ENCODE measurements around the gene LRRC72.

The LRRC72 gene

DNA sequence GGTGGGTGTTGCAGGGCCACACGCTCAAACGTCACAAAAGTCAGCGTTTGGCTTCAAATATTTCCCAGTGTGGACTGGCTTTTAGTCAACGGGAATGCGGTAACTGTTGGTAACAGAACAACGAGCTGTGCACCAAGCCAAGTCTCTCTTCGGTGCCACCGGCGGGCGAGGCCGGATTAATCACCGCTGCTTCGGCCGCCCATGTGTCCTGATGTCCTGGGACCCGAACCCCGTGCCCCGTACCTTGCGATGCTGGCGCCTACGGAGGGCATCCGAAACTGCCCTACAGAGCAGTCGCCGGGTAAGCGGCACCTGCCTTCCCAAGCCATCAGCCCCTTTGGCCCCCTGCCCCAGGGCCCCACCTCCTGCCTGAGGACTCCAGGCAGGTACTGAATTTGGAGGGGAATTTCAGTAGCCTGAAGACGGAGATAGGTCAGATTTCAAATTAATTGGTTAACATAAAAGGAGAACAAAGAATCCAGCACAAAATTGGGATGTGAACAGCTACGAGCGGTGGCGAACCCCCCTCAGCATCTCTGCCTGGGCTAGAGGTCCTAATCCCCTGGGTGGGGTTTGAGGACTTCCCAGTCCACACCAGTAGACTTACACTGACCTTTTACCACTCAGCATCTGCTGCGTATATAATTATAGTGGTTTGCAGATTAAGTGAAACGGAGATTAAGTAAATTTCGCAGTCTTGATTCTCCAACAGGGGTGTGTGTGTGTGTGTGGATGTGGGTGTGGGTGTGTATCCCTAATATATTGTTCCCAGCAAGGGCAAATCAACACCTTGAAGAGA, at the start of gene LRRC72:
Gene LRRC72 (plus strand): TSS at position 84 of the 799 bp plus-strand sequence. CDS start 128 bp downstream, at position 212.
- ATAC-seq = no peak
- TF ChIP-seq, protein P1, sequence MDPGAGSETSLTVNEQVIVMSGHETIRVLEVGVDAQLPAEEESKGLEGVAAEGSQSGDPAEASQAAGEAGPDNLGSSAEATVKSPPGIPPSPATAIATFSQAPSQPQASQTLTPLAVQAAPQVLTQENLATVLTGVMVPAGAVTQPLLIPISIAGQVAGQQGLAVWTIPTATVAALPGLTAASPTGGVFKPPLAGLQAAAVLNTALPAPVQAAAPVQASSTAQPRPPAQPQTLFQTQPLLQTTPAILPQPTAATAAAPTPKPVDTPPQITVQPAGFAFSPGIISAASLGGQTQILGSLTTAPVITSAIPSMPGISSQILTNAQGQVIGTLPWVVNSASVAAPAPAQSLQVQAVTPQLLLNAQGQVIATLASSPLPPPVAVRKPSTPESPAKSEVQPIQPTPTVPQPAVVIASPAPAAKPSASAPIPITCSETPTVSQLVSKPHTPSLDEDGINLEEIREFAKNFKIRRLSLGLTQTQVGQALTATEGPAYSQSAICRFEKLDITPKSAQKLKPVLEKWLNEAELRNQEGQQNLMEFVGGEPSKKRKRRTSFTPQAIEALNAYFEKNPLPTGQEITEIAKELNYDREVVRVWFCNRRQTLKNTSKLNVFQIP (CRISPR knock-in tag; IDR thresholded peaks at IDR 0.05; ENCODE audit: borderline replicate concordance, low read depth) = no peak
- TF ChIP-seq ESRRG (CRISPR knock-in tag; IDR thresholded peaks at IDR 0.05) (no peak), RARB (CRISPR knock-in tag; IDR thresholded peaks at IDR 0.05) (no peak), ISL1 (CRISPR knock-in tag; IDR thresholded peaks at IDR 0.05) (no peak), GLIS3 (CRISPR knock-in tag; IDR thresholded peaks at IDR 0.05) (no peak), TCF4 (CRISPR knock-in tag; IDR thresholded peaks at IDR 0.05; ENCODE audit: borderline replicate concordance) (no peak), BACH2 (CRISPR knock-in tag; IDR thresholded peaks at IDR 0.05; ENCODE audit: borderline replicate concordance) (no peak), ARNTL (CRISPR knock-in tag; IDR thresholded peaks at IDR 0.05; ENCODE audit: borderline replicate concordance, low read depth) (no peak), TOX (CRISPR knock-in tag; IDR thresholded peaks at IDR 0.05; ENCODE audit: borderline replicate concordance) (no peak), OSR1 (CRISPR knock-in tag; IDR thresholded peaks at IDR 0.05) (no peak), CSDC2 (CRISPR knock-in tag; IDR thresholded peaks at IDR 0.05) (no peak), ZNF8 (CRISPR knock-in tag; IDR thresholded peaks at IDR 0.05) (no peak)
- TF ChIP-seq, protein P2, sequence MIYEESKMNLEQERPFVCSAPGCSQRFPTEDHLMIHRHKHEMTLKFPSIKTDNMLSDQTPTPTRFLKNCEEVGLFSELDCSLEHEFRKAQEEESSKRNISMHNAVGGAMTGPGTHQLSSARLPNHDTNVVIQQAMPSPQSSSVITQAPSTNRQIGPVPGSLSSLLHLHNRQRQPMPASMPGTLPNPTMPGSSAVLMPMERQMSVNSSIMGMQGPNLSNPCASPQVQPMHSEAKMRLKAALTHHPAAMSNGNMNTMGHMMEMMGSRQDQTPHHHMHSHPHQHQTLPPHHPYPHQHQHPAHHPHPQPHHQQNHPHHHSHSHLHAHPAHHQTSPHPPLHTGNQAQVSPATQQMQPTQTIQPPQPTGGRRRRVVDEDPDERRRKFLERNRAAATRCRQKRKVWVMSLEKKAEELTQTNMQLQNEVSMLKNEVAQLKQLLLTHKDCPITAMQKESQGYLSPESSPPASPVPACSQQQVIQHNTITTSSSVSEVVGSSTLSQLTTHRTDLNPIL (CRISPR knock-in tag; IDR thresholded peaks at IDR 0.05; ENCODE audit: low read depth) = no peak

DNA sequence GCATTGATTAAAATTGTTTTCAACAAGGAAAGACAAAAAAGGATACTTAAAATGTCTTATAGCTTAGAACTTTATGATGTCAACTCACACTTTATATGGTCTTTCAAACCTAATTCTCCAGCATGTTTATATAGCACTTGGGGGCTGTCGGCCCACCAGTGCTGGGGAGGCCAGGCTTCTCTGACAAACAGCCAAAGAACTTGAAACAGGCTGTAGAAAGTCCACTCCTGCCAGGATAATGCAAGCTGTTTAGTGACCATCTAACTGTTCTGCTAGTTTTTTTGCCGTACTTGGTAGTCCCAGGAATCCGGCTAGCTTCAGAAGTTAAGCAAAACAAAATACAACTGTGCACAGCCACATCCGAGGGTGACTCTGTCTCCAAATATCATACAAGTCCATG, 47.5 kb upstream of the LRRC72 start:
- ATAC-seq = no peak
- TF ChIP-seq CSDC2 (CRISPR knock-in tag; IDR thresholded peaks at IDR 0.05) (no peak), ZC3H10 (CRISPR knock-in tag; IDR thresholded peaks at IDR 0.05) (no peak), ARNTL (CRISPR knock-in tag; IDR thresholded peaks at IDR 0.05; ENCODE audit: borderline replicate concordance, low read depth) (no peak), BACH2 (CRISPR knock-in tag; IDR thresholded peaks at IDR 0.05; ENCODE audit: borderline replicate concordance) (no peak), ZNF8 (CRISPR knock-in tag; IDR thresholded peaks at IDR 0.05) (no peak), TCF4 (CRISPR knock-in tag; IDR thresholded peaks at IDR 0.05; ENCODE audit: borderline replicate concordance) (no peak), PPARA (CRISPR knock-in tag; IDR thresholded peaks at IDR 0.05; ENCODE audit: borderline replicate concordance) (no peak)
- TF ChIP-seq, protein P1 (CRISPR knock-in tag; IDR thresholded peaks at IDR 0.05; ENCODE audit: borderline replicate concordance, low read depth) = no peak
- TF ChIP-seq, protein P3, sequence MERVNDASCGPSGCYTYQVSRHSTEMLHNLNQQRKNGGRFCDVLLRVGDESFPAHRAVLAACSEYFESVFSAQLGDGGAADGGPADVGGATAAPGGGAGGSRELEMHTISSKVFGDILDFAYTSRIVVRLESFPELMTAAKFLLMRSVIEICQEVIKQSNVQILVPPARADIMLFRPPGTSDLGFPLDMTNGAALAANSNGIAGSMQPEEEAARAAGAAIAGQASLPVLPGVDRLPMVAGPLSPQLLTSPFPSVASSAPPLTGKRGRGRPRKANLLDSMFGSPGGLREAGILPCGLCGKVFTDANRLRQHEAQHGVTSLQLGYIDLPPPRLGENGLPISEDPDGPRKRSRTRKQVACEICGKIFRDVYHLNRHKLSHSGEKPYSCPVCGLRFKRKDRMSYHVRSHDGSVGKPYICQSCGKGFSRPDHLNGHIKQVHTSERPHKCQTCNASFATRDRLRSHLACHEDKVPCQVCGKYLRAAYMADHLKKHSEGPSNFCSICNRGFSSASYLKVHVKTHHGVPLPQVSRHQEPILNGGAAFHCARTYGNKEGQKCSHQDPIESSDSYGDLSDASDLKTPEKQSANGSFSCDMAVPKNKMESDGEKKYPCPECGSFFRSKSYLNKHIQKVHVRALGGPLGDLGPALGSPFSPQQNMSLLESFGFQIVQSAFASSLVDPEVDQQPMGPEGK (CRISPR knock-in tag; IDR thresholded peaks at IDR 0.05; ENCODE audit: borderline replicate concordance) = no peak

DNA sequence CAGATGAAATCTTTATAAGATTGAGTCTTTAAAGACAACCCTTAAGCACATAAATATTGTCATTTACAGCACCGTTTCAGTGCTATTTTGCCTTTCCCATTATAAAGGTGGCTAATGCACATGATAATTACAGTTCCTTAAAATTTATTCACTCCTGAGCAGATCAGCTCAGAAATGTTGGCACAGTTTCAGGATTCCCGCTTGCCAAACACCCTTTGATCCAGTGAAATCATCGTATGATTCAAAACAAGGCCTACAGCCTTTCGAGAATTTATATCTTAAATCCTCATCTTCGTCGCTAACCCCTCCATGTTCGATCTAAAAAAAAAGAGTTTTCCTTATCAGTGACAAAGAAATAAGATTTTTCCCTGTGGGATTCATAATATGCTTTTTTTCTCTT, 47.0 kb upstream of the LRRC72 start:
- no peak for ATAC-seq
- no peak for TF ChIP-seq ISL1 (CRISPR knock-in tag; IDR thresholded peaks at IDR 0.05)
- no peak for TF ChIP-seq TCF4 (CRISPR knock-in tag; IDR thresholded peaks at IDR 0.05; ENCODE audit: borderline replicate concordance)
- no peak for TF ChIP-seq PPARA (CRISPR knock-in tag; IDR thresholded peaks at IDR 0.05; ENCODE audit: borderline replicate concordance)
- no peak for TF ChIP-seq SNAI2 (CRISPR knock-in tag; IDR thresholded peaks at IDR 0.05)
- no peak for TF ChIP-seq GLIS3 (CRISPR knock-in tag; IDR thresholded peaks at IDR 0.05)

DNA sequence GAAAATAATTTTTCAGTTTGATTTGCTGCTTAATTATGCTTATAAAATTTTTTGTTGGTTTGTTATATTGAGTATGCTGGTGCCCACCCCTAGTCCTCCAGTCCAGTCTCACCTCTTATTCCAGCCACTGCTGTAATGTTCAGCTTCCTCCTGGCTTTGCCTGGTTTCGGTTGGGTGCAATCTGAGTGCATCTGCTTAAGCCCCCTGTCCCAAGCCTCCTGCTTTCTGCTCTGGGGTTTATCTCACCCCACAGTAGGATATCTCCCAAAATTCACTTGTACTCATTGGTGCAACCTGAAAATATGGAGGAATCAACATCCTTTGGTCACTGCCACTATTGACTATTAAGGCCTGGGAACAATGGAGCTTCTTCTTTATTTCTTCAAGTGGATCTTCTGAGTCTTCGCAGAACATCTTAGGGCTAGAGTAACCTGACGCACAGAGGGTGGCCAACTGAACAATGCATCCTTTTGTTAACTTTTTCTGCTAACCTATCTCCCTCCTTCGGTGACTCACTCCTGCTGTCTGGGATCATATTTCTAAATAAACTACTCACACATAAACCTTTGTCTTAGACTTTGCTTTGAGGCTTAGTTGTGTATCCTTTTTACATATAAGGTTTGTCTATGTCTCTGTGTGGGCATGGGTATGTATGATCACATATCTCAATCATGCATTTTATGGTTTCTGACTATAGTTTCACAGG, 42.0 kb upstream of the LRRC72 start:
- peak; percentile 69 for ATAC-seq
- no peak for TF ChIP-seq OSR1 (CRISPR knock-in tag; IDR thresholded peaks at IDR 0.05)
- TF ChIP-seq, protein P4, sequence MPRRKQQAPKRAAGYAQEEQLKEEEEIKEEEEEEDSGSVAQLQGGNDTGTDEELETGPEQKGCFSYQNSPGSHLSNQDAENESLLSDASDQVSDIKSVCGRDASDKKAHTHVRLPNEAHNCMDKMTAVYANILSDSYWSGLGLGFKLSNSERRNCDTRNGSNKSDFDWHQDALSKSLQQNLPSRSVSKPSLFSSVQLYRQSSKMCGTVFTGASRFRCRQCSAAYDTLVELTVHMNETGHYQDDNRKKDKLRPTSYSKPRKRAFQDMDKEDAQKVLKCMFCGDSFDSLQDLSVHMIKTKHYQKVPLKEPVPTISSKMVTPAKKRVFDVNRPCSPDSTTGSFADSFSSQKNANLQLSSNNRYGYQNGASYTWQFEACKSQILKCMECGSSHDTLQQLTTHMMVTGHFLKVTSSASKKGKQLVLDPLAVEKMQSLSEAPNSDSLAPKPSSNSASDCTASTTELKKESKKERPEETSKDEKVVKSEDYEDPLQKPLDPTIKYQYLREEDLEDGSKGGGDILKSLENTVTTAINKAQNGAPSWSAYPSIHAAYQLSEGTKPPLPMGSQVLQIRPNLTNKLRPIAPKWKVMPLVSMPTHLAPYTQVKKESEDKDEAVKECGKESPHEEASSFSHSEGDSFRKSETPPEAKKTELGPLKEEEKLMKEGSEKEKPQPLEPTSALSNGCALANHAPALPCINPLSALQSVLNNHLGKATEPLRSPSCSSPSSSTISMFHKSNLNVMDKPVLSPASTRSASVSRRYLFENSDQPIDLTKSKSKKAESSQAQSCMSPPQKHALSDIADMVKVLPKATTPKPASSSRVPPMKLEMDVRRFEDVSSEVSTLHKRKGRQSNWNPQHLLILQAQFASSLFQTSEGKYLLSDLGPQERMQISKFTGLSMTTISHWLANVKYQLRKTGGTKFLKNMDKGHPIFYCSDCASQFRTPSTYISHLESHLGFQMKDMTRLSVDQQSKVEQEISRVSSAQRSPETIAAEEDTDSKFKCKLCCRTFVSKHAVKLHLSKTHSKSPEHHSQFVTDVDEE (CRISPR knock-in tag; IDR thresholded peaks at IDR 0.05) = no peak
- no peak for TF ChIP-seq TCF4 (CRISPR knock-in tag; IDR thresholded peaks at IDR 0.05; ENCODE audit: borderline replicate concordance)
- TF ChIP-seq, protein P3 (CRISPR knock-in tag; IDR thresholded peaks at IDR 0.05; ENCODE audit: borderline replicate concordance) = peak; percentile 33; the same call in 1 of the 2 replicates
- TF ChIP-seq CSDC2 (CRISPR knock-in tag; IDR thresholded peaks at IDR 0.05) = no peak
- TF ChIP-seq ARNTL (CRISPR knock-in tag; IDR thresholded peaks at IDR 0.05; ENCODE audit: borderline replicate concordance, low read depth) = no peak
- TF ChIP-seq ZFP30 (CRISPR knock-in tag; IDR thresholded peaks at IDR 0.05) = no peak
- TF ChIP-seq RARB (CRISPR knock-in tag; IDR thresholded peaks at IDR 0.05) = no peak
- no peak for TF ChIP-seq GLIS3 (CRISPR knock-in tag; IDR thresholded peaks at IDR 0.05)
- TF ChIP-seq, protein P2 (CRISPR knock-in tag; IDR thresholded peaks at IDR 0.05; ENCODE audit: low read depth) = no peak
